ENCODE results near the gene TNFAIP8L3.

- TF ChIP-seq CTCF (conservative IDR thresholded peaks at IDR 0.05; ENCODE audit: low read length): no peak
- TF ChIP-seq EZH2phosphoT487 (IDR thresholded peaks at IDR 0.05; ENCODE audit: borderline replicate concordance): no peak
These were observed 32.0 kb downstream of the TNFAIP8L3 start for GRCh38 chr15:51062736-51063135.

All from Loucy (cell line).